Gastrocnemius medialis (tissue), 4 donors: ENCODE measurements around the gene NTM.

Source experiments
- CTCF ChIP-seq, 5 experiments: fragments of 450-650 bp in 3 of 5; fragments of 200-600 bp in 2 of 5; sonication (generic) in 2 of 5; IDR thresholded peaks in 4 of 5; conservative IDR thresholded peaks in 1 of 5; 1 replicate in 4 of 5; 2 replicates in 1 of 5; pipeline ENCODE4 v1.5.1; 2016 to 2019; ENCODE audit warnings: antibody characterized with exemption in 5 of 5, mild to moderate bottlenecking in 3 of 5, moderate library complexity in 3 of 5
- POLR2A ChIP-seq, 2 donors: fragments of 450-650 bp; IDR thresholded peaks; one replicate each; pipeline ENCODE4 v1.6.1; 2017; ENCODE audit warnings: antibody characterized with exemption in 2 of 2, mild to moderate bottlenecking in 2 of 2, moderate library complexity in 2 of 2

DNA sequence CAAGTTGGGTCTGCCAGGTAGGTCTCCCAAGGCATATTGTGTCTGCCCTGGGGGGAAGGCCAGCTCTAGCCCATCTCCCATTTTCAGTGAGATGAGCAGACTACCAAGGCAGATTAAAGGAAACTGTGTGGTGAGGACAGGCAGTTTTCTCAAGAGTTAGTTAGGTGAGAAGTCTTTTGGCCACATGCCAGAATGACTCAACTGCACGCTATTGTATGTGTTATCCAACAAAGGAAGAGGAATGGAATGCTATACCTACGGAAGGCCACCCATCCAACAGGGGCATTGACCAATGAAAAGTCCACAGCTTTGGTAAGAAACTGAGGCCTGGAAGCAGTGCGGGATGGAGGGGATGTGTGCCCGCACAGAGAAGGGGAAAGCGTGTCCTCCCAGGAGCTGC lies 941.7 kb downstream of the NTM start:
- TF ChIP-seq CTCF (IDR thresholded peaks at IDR 0.05 in 4 of 5, conservative IDR thresholded peaks at IDR 0.05 in 1 of 5) (no peak), POLR2A (IDR thresholded peaks at IDR 0.05) (no peak)
